GM12891 (cell line): Measurements from ENCODE around the gene SLIT1.

Source experiments
- DNase-seq: peaks from one replicate; pipeline ENCODE4 v3.0.0; 2011; ENCODE audit warnings: low spot score; ENCODE audit not compliant: insufficient read length
- FAIRE-seq: peaks from 2 replicates; lab custom pipeline; 2011; peaks lifted over from hg19 to GRCh38; lab: Jason Lieb, UNC
- PAX5 ChIP-seq: IDR thresholded peaks from 2 replicates; pipeline ENCODE4 v1.6.1; 2011; ENCODE audit warnings: low read length, moderate library complexity, mild to moderate bottlenecking; ENCODE audit not compliant: insufficient read depth, severe bottlenecking
- POLR2A ChIP-seq: IDR thresholded peaks from 2 replicates; pipeline ENCODE4 v1.6.1; 2011; ENCODE audit warnings: low read depth, low read length, control low read depth
- POLR2AphosphoS5 ChIP-seq: IDR thresholded peaks from 2 replicates; pipeline ENCODE4 v1.6.1; 2011; ENCODE audit warnings: low read depth, low read length, control low read depth
- POU2F2 ChIP-seq: IDR thresholded peaks from 2 replicates; pipeline ENCODE4 v1.6.1; 2011; ENCODE audit warnings: low read depth, mild to moderate bottlenecking, control low read depth, low read length, moderate library complexity
- SPI1 ChIP-seq: IDR thresholded peaks from 2 replicates; pipeline ENCODE4 v1.6.1; 2011; ENCODE audit warnings: low read depth, low read length, control low read depth
- TAF1 ChIP-seq: IDR thresholded peaks from 2 replicates; pipeline ENCODE4 v1.6.1; 2011; ENCODE audit warnings: low read depth, low read length, control low read depth

The SLIT1 gene

GRCh38 chr10:97178074-97178473 is 7.7 kb downstream of the SLIT1 start:
- DNase-seq (no peak), FAIRE-seq (no peak)
- TF ChIP-seq SPI1 (no peak), POLR2A (no peak), TAF1 (no peak), PAX5 (no peak), POLR2AphosphoS5 (no peak), POU2F2 (no peak)

- TF ChIP-seq POLR2AphosphoS5 (no peak), POU2F2 (no peak), PAX5 (no peak), POLR2A (no peak), TAF1 (no peak), SPI1 (no peak)
- no peak for FAIRE-seq
- DNase-seq, result no peak
These were observed 9.5 kb downstream of the SLIT1 start for GRCh38 chr10:97176226-97176625.

GRCh38 chr10:97175586-97175985 is 10.2 kb downstream of the SLIT1 start:
- FAIRE-seq (no peak), DNase-seq (no peak)
- TF ChIP-seq TAF1 (no peak), SPI1 (no peak), POLR2A (no peak), POLR2AphosphoS5 (no peak)

GRCh38 chr10:97174941-97175340 is 10.8 kb downstream of the SLIT1 start:
- FAIRE-seq (no peak), DNase-seq (no peak)
- TF ChIP-seq POLR2A (no peak), PAX5 (no peak)

- DNase-seq, result no peak
- FAIRE-seq, result no peak
- TF ChIP-seq SPI1 (no peak), POLR2AphosphoS5 (no peak), TAF1 (no peak), POU2F2 (no peak), POLR2A (no peak), PAX5 (no peak)
These were observed 11.4 kb downstream of the SLIT1 start for GRCh38 chr10:97174276-97174775.

- no peak for FAIRE-seq
- no peak for TF ChIP-seq PAX5
- TF ChIP-seq TAF1, result no peak
- TF ChIP-seq POLR2AphosphoS5, result no peak
- TF ChIP-seq POLR2A, result no peak
- no peak for TF ChIP-seq SPI1
- no peak for TF ChIP-seq POU2F2
These were observed 12.7 kb downstream of the SLIT1 start for GRCh38 chr10:97173036-97173435.

GRCh38 chr10:97171001-97171400 is 14.8 kb downstream of the SLIT1 start:
- no peak for TF ChIP-seq SPI1
- no peak for TF ChIP-seq POLR2AphosphoS5
- TF ChIP-seq TAF1, result no peak
- TF ChIP-seq POLR2A, result no peak
- TF ChIP-seq POU2F2, result no peak
- no peak for TF ChIP-seq PAX5
- FAIRE-seq (no peak), DNase-seq (no peak)

More at GRCh38 chr10:97173036-97173435, 12.7 kb downstream of the SLIT1 start:
- DNase-seq, result no peak

GRCh38 chr10:97169911-97170693 is 15.7 kb downstream of the SLIT1 start:
- FAIRE-seq (no peak), DNase-seq (no peak)

GRCh38 chr10:97169063-97169462 is 16.7 kb downstream of the SLIT1 start:
- TF ChIP-seq PAX5 (no peak), SPI1 (no peak), POLR2AphosphoS5 (no peak), POLR2A (no peak), POU2F2 (no peak), TAF1 (no peak)
- DNase-seq (no peak), FAIRE-seq (no peak)

More at GRCh38 chr10:97169911-97170693, 15.7 kb downstream of the SLIT1 start:
- TF ChIP-seq SPI1, result no peak
- no peak for TF ChIP-seq TAF1
- TF ChIP-seq POLR2A, result no peak
- TF ChIP-seq POLR2AphosphoS5, result no peak
- no peak for TF ChIP-seq PAX5
- TF ChIP-seq POU2F2, result no peak

- DNase-seq, result no peak
- TF ChIP-seq POLR2AphosphoS5 (no peak), TAF1 (no peak), POLR2A (no peak), POU2F2 (no peak), SPI1 (no peak), PAX5 (no peak)
- FAIRE-seq, result no peak
These were observed 17.1 kb downstream of the SLIT1 start for GRCh38 chr10:97168645-97169044.
